ENCODE data around the gene OGDHL.
"Not testable (repeated sequence)": the region's sequence is repeated elsewhere in the genome, so short reads cannot be mapped to it uniquely, and the experiment has no call there.

The OGDHL gene

GRCh38 chr10:49738616-49739360 lies 23.3 kb downstream of the OGDHL start:
- DNase-seq (ENCODE audit: low read depth), result no peak

DNA sequence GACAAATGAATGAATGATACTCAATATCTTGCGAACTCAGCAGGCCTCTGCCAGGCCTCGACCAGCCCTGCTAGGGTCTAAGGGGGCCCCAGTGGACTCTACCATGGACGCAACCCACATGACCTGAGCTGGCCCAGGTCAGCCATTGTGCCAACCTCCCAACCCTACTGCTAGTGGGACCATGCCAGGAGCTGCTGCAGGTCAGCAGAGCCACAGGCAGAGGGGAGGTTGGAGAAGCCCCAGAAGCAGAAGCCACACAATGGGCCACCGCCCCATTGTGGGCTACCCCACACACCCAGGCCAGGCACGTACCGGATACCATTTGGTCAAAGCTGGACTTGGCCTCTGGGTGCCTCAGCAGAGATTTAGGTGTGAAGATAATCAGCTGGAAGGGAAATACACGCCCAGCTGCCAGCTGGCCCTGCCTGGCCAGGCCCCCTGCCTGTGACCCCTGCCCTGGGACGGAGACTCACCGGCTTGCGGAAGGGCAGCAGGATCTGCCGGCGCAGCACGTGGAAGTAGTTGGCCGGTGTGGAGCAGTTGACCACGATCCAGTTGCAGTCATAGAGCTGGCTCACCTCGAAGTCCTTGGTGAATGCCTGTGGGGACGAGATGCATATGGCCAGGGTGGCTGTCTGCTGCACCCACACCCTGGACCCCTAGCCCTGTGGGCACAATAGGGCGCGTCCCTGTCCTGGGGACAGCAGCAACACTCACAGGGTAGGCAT lies 24.5 kb downstream of the OGDHL start:
- no peak for DNase-seq (ENCODE audit: low read depth)

- no peak for DNase-seq (ENCODE audit: low read depth)
Observed at GRCh38 chr10:49736564-49737113, 25.5 kb downstream of the OGDHL start.

- DNase-seq (ENCODE audit: low read depth), result no peak
Observed at GRCh38 chr10:49735848-49736563, 26.1 kb downstream of the OGDHL start.

DNA sequence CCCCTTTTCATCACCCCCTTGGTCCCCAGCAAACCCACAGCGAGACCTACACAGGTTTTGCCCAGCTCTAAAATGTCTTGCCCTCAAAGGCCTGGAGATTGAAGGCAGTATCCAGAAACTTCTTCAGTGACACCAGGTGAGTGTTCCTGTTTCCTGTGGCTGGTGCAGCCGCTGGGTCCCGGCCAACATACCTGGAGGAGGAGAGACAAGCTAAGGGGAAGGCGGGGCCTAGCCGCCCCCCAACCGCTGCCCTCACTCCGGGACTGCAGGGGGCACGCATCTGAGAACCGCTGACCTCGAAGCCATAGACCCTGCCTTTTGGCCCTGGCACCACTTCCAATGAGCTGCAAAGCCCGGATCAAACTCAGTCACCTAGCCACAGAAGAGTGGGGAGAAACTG lies 27.0 kb downstream of the OGDHL start:
- DNase-seq (ENCODE audit: low read depth), result no peak

DNA sequence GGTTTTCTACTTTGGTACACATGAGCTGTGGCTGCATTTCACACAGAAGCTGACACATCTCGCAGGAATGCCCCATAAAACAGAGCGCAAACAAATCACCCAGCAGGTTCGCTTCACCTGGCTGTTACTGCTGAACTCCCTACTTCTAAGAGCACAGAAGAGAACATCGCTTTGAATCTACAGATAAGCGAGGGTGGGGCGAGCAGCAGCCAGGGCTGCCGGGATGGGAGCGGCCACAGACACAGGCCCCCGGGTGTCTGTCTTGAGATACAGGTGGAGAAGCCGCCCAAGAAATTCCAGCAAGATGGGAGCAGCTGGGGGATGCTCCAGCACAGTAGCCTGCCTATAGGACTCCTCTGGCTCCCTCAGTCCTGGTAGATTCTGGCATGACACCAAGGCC lies 27.4 kb downstream of the OGDHL start:
- no peak for DNase-seq (ENCODE audit: low read depth)

GRCh38 chr10:49733866-49734265 lies 28.3 kb downstream of the OGDHL start:
- no peak for DNase-seq (ENCODE audit: low read depth)

DNA sequence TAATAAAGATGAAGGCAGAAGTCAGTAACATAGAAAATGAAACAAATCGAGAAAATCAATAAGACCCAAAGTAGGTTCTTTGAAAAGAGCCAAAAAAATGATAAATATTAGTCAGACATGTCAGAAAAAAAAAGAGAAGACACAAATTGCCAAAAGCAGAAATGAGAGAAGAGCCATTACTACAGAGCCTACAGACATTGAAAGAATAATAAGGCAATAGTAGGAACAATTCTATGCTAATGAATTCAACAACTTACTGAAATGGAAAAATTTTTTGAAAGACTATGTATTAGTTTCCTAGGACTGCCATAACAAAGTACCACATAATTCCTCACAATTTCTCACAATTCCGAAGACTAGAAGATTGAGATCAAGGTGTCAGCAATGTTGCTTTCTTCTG lies 35.5 kb downstream of the OGDHL start:
- no peak for DNase-seq (ENCODE audit: low read depth)

DNA sequence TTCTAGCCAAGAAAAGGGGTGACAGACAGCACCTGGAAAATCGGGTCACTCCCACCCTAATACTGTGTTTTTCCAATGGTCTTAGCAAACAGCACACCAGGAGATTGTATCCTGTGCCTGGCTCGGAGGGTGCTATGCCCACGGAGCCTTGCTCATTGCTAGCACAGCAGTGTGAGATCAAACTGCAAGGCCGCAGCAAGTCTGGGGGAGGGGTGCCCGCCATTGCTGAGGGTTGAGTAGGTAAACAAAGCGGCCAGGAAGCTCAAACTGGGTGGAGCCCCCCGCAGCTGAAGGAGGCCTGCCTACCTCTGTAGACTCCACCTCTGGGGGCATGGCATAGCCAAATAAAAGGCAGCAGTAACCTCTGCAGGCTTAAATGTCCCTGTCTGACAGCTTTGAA lies 47.0 kb downstream of the OGDHL start:
- not testable (repeated sequence) for DNase-seq (ENCODE audit: low read depth)

- DNase-seq (ENCODE audit: low read depth), result no peak
Observed at GRCh38 chr10:49713266-49713665, 48.9 kb downstream of the OGDHL start.

- no peak for DNase-seq (ENCODE audit: low read depth)
Observed at GRCh38 chr10:49711481-49711880, 50.6 kb downstream of the OGDHL start.

- no peak for DNase-seq (ENCODE audit: low read depth)
Observed at GRCh38 chr10:49710966-49711365, 51.2 kb downstream of the OGDHL start.

GRCh38 chr10:49709934-49710333 lies 52.2 kb downstream of the OGDHL start:
- DNase-seq (ENCODE audit: low read depth), result no peak

GRCh38 chr10:49707585-49707984 lies 54.5 kb downstream of the OGDHL start:
- DNase-seq (ENCODE audit: low read depth), result no peak

DNA sequence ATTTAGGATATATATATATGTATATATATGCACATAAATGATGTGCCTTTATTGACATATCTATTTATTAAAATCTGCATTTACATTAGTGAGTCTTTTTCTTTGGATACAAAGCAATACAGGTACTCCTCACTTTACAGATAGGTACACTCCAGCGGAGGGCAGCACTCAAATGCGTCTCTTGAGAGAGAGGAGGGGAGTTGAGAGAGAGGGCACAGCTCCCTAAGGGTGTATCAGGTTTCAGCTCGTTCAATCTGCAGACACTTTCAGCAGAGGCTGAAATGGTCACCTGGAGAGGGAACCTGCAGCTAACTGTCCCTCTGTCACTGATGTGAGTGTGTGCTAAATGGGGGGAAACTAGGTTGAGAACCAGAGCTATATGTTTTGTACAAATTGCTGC lies 61.1 kb downstream of the OGDHL start:
- no peak for DNase-seq (ENCODE audit: low read depth)

- no peak for DNase-seq (ENCODE audit: low read depth)
Observed at GRCh38 chr10:49700211-49700610, 61.9 kb downstream of the OGDHL start.

GRCh38 chr10:49698679-49699078 lies 63.4 kb downstream of the OGDHL start:
- no peak for DNase-seq (ENCODE audit: low read depth)

- DNase-seq (ENCODE audit: low read depth), result no peak
Observed at GRCh38 chr10:49696311-49696710, 65.8 kb downstream of the OGDHL start.

GRCh38 chr10:49694466-49694865 lies 67.7 kb downstream of the OGDHL start:
- no peak for DNase-seq (ENCODE audit: low read depth)

- no peak for DNase-seq (ENCODE audit: low read depth)
Observed at GRCh38 chr10:49691588-49691987, 70.5 kb downstream of the OGDHL start.

DNA sequence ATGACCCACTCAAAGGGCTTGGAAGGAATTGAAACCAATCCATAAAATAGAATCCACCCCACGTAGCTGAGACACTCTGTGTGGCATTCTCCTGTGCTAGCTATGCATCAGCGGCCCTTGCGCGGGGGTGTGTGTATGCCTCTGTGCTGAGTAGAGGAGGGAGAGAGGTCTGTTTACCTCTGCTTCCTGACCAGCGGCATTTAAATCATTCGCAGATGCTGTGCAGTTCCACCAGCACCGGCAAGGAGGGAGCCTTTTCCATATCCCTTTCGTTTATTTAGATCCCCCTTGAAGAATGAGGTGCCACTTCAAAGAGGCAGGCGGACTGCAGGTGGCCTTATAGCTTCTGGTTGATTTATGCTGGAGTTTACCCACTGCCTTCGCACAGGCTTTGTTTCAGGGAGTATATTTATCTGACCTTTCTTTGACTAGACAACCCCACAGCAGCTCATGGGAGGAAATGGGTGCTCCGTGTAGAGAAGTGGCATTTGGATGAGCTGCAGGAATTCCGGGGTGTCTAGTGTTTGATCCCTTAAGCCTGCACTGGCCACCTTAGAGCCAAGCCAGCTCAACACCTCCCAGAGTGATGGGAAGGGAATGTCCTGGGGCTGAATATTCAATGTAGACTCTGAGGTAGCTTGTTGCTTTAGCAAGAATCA lies 71.3 kb downstream of the OGDHL start:
- DNase-seq (ENCODE audit: low read depth), result no peak

DNA sequence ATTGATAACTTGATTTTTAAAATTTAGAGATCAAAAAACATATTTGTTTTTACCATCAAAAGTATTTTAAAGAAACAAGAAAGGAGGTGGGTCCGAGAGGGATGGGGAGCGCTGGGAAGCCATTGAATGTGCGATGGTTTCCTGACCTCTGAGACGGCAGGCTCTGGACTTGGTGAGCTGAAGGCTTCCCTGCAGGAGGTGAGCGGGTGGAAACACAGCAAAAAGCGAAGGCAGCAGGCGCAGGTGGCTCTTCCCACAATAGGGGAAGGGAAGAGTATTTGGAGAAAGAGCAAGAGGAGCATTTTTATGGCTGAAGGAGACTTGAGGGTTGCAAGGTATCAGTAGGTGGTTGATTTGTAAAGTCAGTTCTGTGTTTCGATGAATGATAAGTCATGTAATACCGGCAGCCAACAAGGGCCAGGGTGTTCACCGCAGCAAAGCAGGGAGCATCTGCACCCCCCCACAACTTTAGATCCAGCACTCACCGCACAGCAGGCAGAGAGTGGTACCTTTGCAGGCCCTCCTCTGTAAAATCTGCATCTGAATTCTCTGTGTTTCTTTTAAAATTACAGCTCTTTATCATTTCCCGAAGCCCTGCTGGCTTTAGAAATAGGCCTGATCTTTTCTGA lies 72.1 kb downstream of the OGDHL start:
- DNase-seq (ENCODE audit: low read depth), result no peak
